CD4-positive, alpha-beta T cell treated with Interleukin-6 for 4 hours (primary cell): ENCODE data around the gene GARS1.
"Not testable (repeated sequence)": the region's sequence is repeated elsewhere in the genome, so short reads cannot be mapped to it uniquely, and the experiment has no call there.

ENCODE experiments used
- DNase-seq: peaks from one replicate; pipeline ENCODE4 v3.0.0-alpha.2; 2020; ENCODE audit warnings: mixed read lengths

GARS1 gene

GRCh38 chr7:30633223-30633622 is 38.5 kb downstream of the GARS1 start:
- no peak for DNase-seq

DNA sequence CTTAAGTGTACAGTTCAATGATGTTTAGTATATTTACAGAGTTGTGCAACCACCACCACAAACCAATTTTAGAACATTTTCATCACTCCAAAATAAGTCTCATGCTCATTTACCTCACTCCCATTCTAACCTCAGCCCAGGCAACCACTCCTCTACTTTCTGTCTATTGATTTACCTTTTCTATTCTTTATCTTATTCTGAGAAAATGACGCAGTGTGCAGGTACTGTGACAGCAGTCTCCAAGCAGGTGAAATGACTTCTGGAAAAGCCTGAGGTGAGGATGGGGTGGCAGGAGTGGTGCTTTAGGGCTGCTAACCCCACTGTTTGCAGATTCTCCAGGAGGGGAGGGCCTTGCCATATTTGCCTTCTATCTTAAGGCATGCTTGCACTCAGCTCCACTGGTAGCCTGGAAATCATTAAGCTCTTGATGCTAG is 39.5 kb downstream of the GARS1 start:
- no peak for DNase-seq

DNA sequence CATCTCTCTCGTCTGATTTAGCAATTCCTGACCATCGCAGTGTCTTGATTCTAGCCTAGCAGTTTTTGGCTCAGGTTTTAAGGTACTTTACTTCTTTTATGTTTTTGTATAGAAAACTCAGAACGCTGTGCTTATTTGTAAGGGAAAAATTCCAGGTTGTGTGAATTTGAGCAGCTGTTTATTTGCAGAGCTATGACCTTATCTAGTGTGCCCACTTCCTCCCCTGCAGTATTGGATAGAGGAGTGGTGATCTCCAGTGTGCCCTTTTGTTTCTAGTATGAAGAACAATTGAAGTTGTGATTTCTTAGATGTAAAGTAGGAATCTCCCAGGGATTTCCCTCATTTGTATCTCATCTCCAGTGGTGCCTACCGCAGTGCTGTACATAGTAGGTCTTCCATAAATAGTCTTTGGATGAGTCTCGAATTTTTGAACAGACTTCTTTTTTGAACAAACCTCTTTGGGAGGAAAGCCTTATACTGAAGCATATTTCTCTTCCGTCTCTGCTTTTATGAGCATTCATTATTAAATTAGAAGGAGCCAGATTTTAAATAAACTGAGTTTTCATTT is 40.0 kb downstream of the GARS1 start:
- DNase-seq = no peak

- DNase-seq = no peak
Measured at GRCh38 chr7:30635798-30636197, 41.1 kb downstream of the GARS1 start.

GRCh38 chr7:30642322-30642721 is 47.6 kb downstream of the GARS1 start:
- not testable (repeated sequence) for DNase-seq

DNA sequence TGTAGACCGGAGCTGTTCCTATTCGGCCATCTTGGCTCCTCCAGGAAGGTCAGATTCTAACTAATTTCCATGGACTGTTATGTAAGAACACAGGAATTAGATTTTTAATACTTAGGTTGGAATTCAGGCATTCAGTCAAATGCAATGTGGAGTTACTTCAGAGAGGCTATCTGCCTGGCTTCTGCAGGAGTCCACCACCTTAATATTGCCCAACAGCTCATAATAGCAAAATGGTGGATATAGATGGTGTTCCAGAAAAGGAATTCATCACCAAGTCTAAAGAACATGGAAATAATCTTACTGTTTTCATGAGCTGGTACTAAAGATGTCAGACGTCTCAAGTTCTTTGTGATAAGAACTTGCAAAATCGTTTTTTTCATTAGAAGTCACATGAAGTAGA is 48.1 kb downstream of the GARS1 start:
- no peak for DNase-seq

GRCh38 chr7:30644286-30644955 is 49.7 kb downstream of the GARS1 start:
- no peak for DNase-seq

DNA sequence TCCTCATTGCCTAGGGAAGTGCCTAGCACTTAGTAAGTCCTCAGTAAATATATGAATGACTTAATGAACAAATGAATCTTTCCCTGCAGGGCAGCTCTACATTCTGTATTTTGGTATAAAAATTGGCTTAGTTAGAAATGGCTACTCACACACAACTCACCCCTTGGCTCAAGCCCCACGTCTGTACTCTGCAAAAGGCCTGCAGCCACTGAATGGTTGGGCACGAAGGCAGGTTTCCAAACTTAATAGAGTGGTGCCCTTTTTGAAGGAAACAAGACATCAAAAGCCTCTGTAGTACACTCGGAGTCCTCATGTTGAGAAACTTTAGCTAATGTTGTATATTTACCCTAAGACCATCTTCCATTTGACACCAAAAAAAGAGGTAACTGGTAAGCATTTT is 51.0 kb downstream of the GARS1 start:
- no peak for DNase-seq

DNA sequence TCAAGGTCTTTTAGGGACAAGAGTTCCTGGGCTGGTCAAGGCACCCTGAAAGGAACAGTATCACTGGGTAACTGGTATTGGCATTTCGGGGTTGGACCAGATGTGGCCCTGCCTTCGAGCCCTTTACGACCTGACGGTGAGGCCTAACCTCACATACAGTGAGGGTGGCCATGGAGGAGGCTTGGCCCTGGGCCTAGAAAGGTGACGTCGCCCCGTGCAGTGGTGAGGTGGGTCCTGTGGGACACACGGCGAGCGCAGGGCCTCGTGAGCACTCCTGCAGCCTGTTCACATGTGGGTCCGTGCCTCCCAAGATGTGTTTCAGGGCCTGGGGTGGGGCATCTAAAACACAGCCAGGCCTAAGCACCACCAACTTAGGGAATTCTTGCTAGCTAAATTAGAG is 51.5 kb downstream of the GARS1 start:
- DNase-seq = no peak

GRCh38 chr7:30647589-30648364 is 53.1 kb downstream of the GARS1 start:
- no peak for DNase-seq

- DNase-seq = no peak
Measured at GRCh38 chr7:30648744-30649540, 54.3 kb downstream of the GARS1 start.

DNA sequence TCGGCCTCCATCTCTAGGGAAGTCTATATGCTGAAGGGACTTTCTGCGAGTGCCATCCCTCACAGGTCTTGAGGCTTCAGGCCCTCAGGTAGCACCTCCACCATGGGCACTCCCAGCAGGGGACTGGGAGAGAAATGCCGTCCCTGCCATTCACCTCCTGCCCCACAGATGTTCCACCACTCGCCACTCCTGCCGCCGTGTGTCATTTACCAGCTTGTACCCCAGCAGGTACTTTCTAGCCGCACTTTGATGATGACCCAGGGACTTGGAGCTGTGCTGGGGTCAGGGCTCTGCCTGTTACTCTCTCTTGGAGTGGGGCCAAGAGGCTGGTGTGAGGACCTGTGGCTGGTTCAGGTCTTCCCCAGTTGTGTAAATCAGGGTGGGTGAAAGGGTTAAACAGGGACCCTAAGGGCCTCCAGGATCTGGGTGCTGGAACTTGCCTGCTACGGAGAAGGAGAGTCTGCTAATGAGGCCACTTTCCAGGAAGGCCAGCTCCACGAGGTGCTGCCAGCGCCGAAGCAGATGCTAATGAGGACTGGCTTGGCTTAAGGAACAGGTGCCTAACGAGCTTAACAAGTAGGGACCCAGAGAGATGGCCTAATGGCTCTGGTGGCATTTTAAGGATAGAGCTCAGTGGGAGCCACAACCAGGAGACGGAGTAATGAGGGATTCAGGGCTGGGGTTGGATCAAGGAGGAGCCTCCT is 55.2 kb downstream of the GARS1 start:
- no peak for DNase-seq

DNA sequence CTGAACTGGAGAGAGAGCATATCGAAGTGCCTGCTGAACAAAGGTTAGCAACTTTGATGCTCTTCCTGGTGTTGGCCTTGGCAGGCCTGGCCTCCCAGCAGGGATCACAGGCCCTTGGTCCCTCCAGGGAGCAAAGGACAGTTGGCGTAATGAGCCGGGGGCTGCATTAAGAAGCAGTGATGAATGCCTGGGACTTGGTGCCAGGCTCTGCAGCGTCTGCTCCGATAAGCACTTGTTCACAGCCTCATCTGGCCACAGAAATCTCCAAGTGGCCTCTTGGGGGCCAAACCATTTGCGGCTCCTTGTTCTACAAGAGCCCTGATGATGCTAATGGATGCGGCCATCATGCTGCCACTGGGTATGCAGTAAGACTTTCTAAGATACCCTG is 55.7 kb downstream of the GARS1 start:
- no peak for DNase-seq

DNA sequence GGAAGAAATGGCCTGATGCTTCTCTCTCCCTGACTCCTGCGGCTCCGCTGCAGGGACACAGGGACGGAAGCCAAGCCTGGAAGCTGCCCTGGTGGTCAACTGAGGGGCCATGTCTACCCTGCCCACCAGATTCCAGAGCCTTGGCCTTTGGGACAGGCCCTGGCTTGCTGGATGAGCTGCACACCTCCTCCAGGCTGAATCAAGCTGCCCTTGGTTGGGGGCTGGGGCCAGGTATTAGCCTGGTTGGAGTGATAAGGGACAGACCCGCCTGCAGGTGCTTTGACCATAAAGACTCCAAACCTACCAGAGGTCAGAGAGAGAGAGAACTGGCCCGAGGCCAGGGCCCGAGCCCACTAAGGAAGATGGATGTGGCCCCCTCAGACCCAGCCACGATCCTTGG is 57.5 kb downstream of the GARS1 start:
- no peak for DNase-seq

DNA sequence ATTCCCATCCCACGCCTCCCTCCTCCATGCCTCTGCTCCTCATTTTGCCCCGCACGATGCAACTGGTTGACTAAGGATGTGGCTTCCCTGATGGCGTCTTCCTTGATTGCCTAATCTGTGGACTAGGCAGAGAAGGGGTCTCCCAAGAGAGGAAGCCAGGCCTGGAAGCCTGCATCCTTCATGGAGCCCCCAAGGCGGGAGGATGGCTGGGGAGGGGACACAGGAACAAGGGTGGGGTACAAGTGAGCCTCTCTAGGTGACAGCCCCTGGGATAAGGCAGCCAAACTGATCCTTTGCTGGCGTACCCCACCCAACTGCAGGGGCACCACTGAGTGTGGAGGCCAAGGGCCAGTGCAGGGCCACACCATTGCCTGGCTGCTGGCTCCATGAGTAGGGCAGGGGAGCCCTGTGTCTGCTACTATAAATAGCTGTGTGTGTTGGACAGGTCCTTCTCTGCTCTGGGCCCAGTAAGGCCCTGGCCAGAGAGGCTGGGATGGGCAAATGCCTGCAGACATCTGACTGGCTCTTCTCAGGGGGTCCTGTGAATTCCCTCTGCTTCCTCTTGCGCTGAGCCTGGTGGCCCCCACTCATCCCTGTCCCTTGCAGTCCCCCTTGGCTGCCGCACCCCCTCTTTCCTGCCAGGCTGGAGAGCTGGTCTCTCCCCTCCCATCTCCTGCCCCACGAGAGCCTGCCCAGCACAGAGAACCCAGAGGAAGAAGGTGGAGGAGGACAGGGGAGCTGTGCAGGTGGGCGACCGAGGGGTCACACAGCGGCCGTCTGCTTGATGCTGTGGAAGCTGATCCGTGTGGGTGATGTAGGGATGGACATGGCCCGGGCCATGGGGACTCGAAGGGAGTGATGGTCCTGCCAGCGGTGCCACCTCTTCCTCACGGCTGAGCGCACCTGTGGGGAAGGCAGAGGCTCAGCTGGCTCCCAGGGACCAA is 58.3 kb downstream of the GARS1 start:
- DNase-seq = no peak

DNA sequence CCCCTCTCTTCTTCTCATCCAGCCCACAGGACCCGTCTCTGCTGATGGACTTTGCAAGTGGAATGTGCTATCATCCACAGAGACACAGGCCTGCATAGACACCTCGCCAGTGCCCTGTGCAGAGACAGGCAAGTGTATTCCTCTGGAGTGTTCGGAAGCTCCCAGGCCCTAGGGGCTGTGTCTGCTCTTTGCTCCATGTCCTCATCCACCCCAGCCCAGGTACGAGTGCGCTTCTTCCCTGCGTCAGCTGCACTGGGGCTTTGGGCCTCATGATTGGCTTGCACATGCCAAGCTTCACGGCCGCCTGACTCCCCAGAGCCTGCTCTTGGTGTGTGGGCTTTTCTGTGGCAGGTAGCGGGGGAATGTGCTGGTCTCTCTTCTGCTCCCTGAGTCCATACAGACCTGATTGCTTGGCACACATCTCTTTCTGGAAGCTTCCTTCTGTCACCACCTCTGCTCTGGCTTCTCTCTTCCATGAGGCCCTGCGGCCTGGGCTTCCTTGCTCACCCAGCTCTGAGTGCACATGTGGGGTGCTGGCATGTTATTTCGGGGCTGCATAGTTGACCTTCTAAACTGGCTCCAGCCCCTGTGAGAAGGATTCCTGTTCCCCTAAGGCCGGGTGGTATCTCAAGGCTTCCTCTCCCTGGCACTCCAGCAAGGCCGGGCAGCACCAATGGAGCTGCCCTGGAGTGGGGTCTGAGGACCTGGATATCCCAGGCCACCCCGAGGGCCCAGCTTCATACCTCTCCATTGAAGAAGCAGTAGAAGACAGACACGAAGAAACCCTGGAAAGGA is 59.8 kb downstream of the GARS1 start:
- DNase-seq = no peak

DNA sequence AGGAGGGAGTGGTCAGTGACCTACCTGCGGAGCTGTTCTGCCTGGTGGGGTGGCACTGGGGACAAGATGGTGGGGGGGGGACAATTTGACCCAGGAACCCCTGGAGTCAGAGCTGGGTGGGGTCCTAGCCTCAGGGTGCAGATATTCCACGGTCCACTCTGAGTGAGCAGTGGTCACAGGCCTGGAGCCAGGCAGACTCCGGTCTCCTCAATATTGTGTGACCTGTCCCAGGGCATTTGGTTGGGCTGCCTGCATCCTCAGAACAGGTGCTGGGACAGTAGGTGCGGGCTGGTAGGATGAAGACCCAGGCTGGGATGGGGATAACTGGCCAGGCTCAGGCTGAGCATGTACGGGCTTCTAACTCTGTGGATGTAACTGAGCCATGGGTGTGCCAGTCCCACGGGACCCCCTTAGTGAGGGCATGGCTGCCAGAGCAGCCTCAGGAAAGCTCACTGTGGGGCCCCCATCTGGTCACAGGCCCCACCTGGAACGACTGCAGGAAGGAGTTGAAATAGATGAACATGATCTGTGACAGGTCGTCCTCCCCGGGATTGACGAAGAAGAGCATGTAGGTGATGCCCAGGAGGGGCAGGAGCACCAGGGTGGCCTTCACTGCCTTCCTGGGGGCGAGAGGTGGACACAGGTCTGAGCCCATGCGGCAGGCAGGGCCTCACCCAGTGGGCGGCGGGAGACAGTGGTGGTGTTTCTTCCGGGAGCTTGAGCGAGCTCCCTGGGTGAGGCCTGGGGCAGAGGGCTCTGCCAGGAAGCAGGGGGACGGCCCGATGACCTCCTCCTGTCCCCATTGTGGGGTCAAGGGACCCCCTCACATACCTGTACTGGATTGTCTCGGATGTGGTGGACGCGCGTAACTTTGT is 60.7 kb downstream of the GARS1 start:
- no peak for DNase-seq

GRCh38 chr7:30656006-30656957 is 61.6 kb downstream of the GARS1 start:
- DNase-seq = no peak
